ENCODE measurements around the gene KIF2C.

GRCh38 chr1:44739307-44740178, at the start of gene KIF2C:
- TF ChIP-seq TCF12 (IDR thresholded peaks at IDR 0.05; ENCODE audit: low read depth) = peak; percentile 59
- peak; percentile 58; the same call in 1 of the 2 replicates for TF ChIP-seq YY1 (IDR thresholded peaks at IDR 0.05; ENCODE audit: low read depth)
- TF ChIP-seq TEAD4 (IDR thresholded peaks at IDR 0.05) = 0 out of 2 replicates have a peak, but pooled peaks have one; percentile 4
- no peak for TF ChIP-seq CEBPB (IDR thresholded peaks at IDR 0.05)
- TF ChIP-seq RAD21 (IDR thresholded peaks at IDR 0.05; ENCODE audit: low read depth) = no peak
- TF ChIP-seq TAF1 (IDR thresholded peaks at IDR 0.05; ENCODE audit: low read depth) = no peak; the same call in none of the 2 replicates
- TF ChIP-seq EP300 (IDR thresholded peaks at IDR 0.05; ENCODE audit: borderline replicate concordance) = peak; percentile 17; the same call in 1 of the 2 replicates
- no peak for TF ChIP-seq REST (IDR thresholded peaks at IDR 0.05; ENCODE audit: low read depth)
- no peak for TF ChIP-seq NFIC (IDR thresholded peaks at IDR 0.05)
- no peak for TF ChIP-seq ZBTB7A (IDR thresholded peaks at IDR 0.05; ENCODE audit: low read depth)
- TF ChIP-seq MAX (IDR thresholded peaks at IDR 0.05) = peak; percentile 55; the same call in 1 of the 2 replicates
- 0 out of 2 replicates have a peak, but pooled peaks have one; percentile 10 for TF ChIP-seq EGR1 (IDR thresholded peaks at IDR 0.05)
